HG02885 (cell line): ENCODE measurements around the gene PPP2R3B.
"Not testable (repeated sequence)": the region's sequence is repeated elsewhere in the genome, so short reads cannot be mapped to it uniquely, and the experiment has no call there.

Experiments used
- ATAC-seq: cut with Tn5 transposase; IDR thresholded peaks from one replicate; pipeline ENCODE4 v1.9.1; 2021; ENCODE audit warnings: mild to moderate bottlenecking; ENCODE audit not compliant: unreplicated experiment, poor library complexity

Gene PPP2R3B

GRCh38 chrX:310621-311155 lies 76.0 kb downstream of the PPP2R3B start:
- no peak for ATAC-seq

GRCh38 chrX:308821-309520 lies 77.7 kb downstream of the PPP2R3B start:
- ATAC-seq, result no peak

GRCh38 chrX:307261-308111 lies 79.2 kb downstream of the PPP2R3B start:
- ATAC-seq, result no peak

- not testable (repeated sequence) for ATAC-seq
These were observed 80.0 kb downstream of the PPP2R3B start for GRCh38 chrX:306614-307251.

GRCh38 chrX:305781-306613 lies 80.7 kb downstream of the PPP2R3B start:
- not testable (repeated sequence) for ATAC-seq

- ATAC-seq, result no peak
These were observed 83.7 kb downstream of the PPP2R3B start for GRCh38 chrX:302975-303374.

- no peak for ATAC-seq
These were observed 86.4 kb downstream of the PPP2R3B start for GRCh38 chrX:300334-300733.

GRCh38 chrX:298993-299392 lies 87.7 kb downstream of the PPP2R3B start:
- no peak for ATAC-seq

GRCh38 chrX:295136-295535 lies 91.6 kb downstream of the PPP2R3B start:
- ATAC-seq, result no peak

GRCh38 chrX:292900-293897 lies 93.5 kb downstream of the PPP2R3B start:
- no peak for ATAC-seq

- no peak for ATAC-seq
These were observed 95.3 kb downstream of the PPP2R3B start for GRCh38 chrX:291411-291901.

GRCh38 chrX:290476-291166 lies 96.1 kb downstream of the PPP2R3B start:
- ATAC-seq, result no peak

GRCh38 chrX:288561-288991 lies 98.1 kb downstream of the PPP2R3B start:
- ATAC-seq, result no peak

GRCh38 chrX:287670-288069 lies 99.0 kb downstream of the PPP2R3B start:
- no peak for ATAC-seq

GRCh38 chrX:285076-285677 lies 101.5 kb downstream of the PPP2R3B start:
- ATAC-seq, result no peak
